SU-DHL-6 (cell line): ENCODE results near the gene ARL13B.

ENCODE experiments used
- CTCF ChIP-seq: fragments of 200-600 bp; sonication (generic); IDR thresholded peaks from one replicate; pipeline ENCODE4 v1.5.1; 2017; ENCODE audit warnings: antibody characterized with exemption, mild to moderate bottlenecking, low read length, moderate library complexity; ENCODE audit not compliant: insufficient read depth, poor library complexity, severe bottlenecking
- EZH2phosphoT487 ChIP-seq: fragments of 200-600 bp; sonication (generic), shearing (Covaris generic); conservative IDR thresholded peaks from 2 replicates; pipeline ENCODE4 v1.6.1; 2018; ENCODE audit warnings: mild to moderate bottlenecking, antibody characterized with exemption, low read length, moderate library complexity, mixed read lengths

- TF ChIP-seq CTCF: no peak
- TF ChIP-seq EZH2phosphoT487: no peak
Observed at GRCh38 chr3:93994056-93994455, 14.1 kb downstream of the ARL13B start.
